Effector memory CD8-positive, alpha-beta T cell (primary cell): ENCODE measurements around the gene NPR2.

Experiments
- ATAC-seq: fragments of 150-1000 bp; cut with Tn5 transposase; replicated peaks from 2 replicates; pipeline ENCODE4 v1.10.0; 2021; ENCODE audit warnings: mild to moderate bottlenecking, moderate library complexity
- DNase-seq, 3 experiments: peaks; one replicate each; pipeline ENCODE4 v3.0.0; 2021
- H3K27ac Mint-ChIP-seq, 2 donors: one replicate each; pipeline ENCODE4 v1.8.0; 2022; ENCODE audit warnings: mild to moderate bottlenecking in 2 of 2, mixed read lengths in 2 of 2, moderate library complexity in 2 of 2
- H3K27me3 Mint-ChIP-seq, 2 donors: one replicate each; pipeline ENCODE4 v1.8.0; 2022; ENCODE audit warnings: mixed read lengths in 2 of 2
- H3K36me3 Mint-ChIP-seq: one replicate; pipeline ENCODE4 v1.8.0; 2022; ENCODE audit warnings: mild to moderate bottlenecking, moderate library complexity, mixed read lengths; ENCODE audit not compliant: insufficient read depth
- H3K4me1 Mint-ChIP-seq, 2 donors: one replicate each; pipeline ENCODE4 v1.8.0; 2022; ENCODE audit warnings: low read depth in 2 of 2, mixed read lengths in 2 of 2
- H3K4me3 Mint-ChIP-seq, 2 donors: one replicate each; pipeline ENCODE4 v1.8.0; 2022; ENCODE audit warnings: mild to moderate bottlenecking in 2 of 2, mixed read lengths in 2 of 2, moderate library complexity in 2 of 2
- H3K9me3 Mint-ChIP-seq, 2 donors: one replicate each; pipeline ENCODE4 v1.8.0; 2022; ENCODE audit warnings: mixed read lengths in 2 of 2

NPR2 gene

GRCh38 chr9:35847792-35848572 is 56.6 kb downstream of the NPR2 start:
- Mint-ChIP-seq H3K27me3 (no peaks in the 10 kb centered on the region), H3K4me1 (peaks cover 11 to 14% of the 10 kb centered on the region in 2 donors), H3K36me3 (peaks cover 6% of the 10 kb centered on the region), H3K9me3 (no peaks in the 10 kb centered on the region), H3K27ac (peak overlapping the region; percentile 44 to 49), H3K4me3 (no peak overlapping the region)
- ATAC-seq (peak; percentile 14), DNase-seq (no peak)

DNA sequence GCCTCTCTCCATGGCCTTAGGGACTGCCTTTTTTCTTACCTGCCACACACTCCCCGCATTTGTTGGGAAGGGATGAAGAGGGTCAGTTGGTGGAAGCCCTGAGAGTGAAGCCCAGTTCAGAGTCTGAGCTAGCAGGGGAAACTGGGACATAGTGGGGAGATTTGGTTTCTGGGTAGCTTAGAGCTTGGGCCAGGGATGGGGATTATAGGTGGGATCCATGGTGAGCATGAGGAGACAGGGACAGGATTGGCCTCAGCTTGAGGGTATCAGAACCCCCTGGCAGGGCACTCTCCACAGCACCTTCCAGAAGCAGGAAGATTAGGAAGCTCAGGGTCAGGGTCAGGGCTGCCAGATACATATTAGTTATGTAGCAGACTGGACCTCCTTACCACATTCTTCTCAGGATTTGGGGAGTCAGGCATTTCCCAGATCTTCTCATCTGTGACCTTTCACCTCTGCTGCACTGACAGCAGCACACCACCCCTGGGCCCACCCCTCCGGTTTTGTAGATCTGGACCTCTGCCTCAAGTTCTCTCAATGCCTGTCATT is 61.0 kb downstream of the NPR2 start:
- no peaks in the 10 kb centered on the region for H3K4me1 Mint-ChIP-seq
- DNase-seq: no peak

DNA sequence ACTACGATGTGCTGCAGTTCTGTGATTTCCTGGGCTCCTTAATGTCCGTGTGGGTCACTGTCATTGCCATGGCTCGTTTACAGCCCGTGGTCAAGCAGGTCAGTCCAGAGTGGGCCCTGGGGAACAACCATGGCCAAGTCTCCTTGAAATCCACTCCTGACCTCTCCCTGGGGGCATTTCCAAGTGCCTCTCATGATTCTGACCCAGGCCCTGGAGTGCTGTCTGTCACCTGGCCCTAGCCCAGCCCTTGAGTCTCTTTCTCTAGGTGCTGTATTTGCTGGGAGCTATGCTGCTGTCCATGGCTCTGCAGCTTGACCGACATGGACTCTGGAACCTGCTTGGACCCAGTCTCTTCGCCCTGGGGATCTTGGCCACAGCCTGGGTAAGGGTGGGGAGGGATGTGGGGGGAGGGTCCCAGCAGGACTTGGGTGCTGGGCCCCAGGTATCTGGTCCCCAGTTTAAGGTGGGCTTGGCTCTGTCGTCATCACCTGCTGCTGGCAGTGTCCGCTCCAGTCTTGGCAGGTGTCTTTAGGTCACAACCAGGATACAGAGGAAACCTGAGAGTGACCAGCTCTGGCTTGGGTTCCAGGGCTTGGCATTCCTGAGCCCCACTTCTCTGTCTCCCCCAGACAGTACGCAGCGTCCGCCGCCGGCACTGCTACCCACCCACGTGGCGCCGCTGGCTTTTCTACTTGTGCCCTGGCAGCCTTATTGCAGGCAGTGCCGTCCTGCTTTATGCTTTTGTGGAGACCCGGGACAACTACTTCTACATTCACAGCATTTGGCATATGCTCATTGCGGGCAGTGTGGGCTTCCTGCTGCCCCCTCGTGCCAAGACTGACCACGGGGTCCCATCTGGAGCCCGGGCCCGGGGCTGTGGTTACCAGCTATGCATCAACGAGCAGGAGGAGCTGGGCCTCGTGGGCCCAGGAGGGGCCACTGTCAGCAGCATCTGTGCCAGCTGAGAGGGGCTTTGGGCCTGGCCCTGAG is 61.8 kb downstream of the NPR2 start:
- Mint-ChIP-seq H3K9me3 (no peaks in the 10 kb centered on the region), H3K4me1 (no peaks in the 10 kb centered on the region), H3K4me3 (no peak overlapping the region), H3K36me3 (peaks cover 2% of the 10 kb centered on the region), H3K27me3 (peaks cover 7 to 15% of the 10 kb centered on the region in 2 donors), H3K27ac (peak overlapping the region in 1 of 2 donors; percentile 13)
- no peak for ATAC-seq
- DNase-seq: no peak

More for the DNA sequence above, 61.0 kb downstream of the NPR2 start:
- ATAC-seq: no peak
- H3K27ac Mint-ChIP-seq: no peak overlapping the region
- no peaks in the 10 kb centered on the region for H3K9me3 Mint-ChIP-seq
- H3K4me3 Mint-ChIP-seq: no peak overlapping the region
- H3K36me3 Mint-ChIP-seq: peaks cover 2% of the 10 kb centered on the region
- peaks cover 7 to 15% of the 10 kb centered on the region in 2 donors for H3K27me3 Mint-ChIP-seq

GRCh38 chr9:35854091-35854762 is 62.8 kb downstream of the NPR2 start:
- Mint-ChIP-seq H3K36me3 (no peaks in the 10 kb centered on the region), H3K4me1 (peaks cover 0 to 8% of the 10 kb centered on the region in 2 donors), H3K4me3 (no peak overlapping the region), H3K27ac (peak overlapping the region in 1 of 2 donors; percentile 13), H3K27me3 (peaks cover 7 to 15% of the 10 kb centered on the region in 2 donors), H3K9me3 (no peaks in the 10 kb centered on the region)
- no peak for DNase-seq
- ATAC-seq: no peak

DNA sequence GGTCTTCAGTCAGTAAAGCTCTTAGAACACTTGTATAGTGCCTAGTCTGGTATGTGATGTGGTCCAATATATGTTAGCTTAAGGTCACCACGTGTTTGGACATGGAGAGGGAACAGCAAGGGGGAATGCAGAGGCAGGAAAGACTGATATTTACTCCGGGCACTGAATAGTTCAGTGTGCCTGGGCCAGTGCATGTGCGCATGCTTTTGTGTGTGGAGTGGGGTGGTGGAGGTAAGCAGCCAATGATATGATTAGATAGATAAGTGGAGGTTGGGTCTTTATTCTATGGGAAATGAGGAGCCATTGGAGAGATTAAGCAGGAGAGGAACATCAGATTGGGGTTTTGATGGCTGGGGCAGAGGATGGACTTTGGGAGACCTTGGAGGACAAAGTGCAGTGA is 64.8 kb downstream of the NPR2 start:
- no peak for ATAC-seq
- no peaks in the 10 kb centered on the region for H3K9me3 Mint-ChIP-seq
- no peak overlapping the region for H3K27ac Mint-ChIP-seq
- H3K4me1 Mint-ChIP-seq: peaks cover 0 to 9% of the 10 kb centered on the region in 2 donors
- DNase-seq: no peak
- peaks cover 9 to 22% of the 10 kb centered on the region in 2 donors for H3K27me3 Mint-ChIP-seq
- no peak overlapping the region for H3K4me3 Mint-ChIP-seq
- H3K36me3 Mint-ChIP-seq: no peaks in the 10 kb centered on the region

DNA sequence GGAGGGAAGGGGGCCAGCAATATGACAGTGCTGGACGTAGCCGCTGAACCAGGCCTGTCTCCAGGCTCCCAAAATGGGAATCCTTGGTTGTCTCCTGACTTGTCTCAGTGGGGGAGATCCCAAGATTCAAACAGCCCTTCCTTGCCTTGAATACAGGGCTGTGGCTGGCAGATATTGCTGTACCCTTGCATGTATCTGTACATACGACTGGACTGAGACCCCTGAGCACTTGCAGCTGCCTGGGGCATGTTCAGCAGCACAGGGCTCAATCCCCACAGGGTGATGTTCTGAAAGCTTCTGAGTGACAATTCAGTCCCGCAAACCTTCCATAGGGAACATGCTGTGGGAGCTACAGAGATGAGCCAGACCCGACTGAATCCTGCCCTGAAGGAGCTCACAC is 65.5 kb downstream of the NPR2 start:
- peaks cover 0 to 12% of the 10 kb centered on the region in 2 donors for H3K4me1 Mint-ChIP-seq
- peaks cover 16 to 28% of the 10 kb centered on the region in 2 donors for H3K27me3 Mint-ChIP-seq
- no peaks in the 10 kb centered on the region for H3K36me3 Mint-ChIP-seq
- DNase-seq: no peak
- H3K9me3 Mint-ChIP-seq: no peaks in the 10 kb centered on the region
- H3K27ac Mint-ChIP-seq: no peak overlapping the region
- no peak for ATAC-seq
- H3K4me3 Mint-ChIP-seq: no peak overlapping the region

DNA sequence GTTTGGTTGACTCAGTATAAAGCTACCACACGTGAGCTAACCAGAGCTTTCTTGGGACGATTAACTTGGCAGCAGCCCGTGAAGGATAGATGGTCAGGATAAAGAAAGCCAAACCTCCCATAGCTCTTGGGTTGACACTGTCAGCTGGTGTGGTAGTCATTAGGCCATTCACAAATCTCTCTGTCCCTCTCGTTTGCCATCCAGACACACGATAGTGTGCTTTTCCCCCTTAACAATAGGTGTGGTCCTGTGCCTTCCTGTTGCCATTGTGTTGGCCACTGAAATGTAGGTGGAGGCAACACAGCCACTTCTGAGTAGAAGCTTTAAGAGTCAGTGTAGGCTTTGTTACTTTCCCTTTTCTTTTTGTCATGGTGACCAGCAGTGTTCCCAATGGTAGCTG is 67.1 kb downstream of the NPR2 start:
- Mint-ChIP-seq H3K9me3 (no peaks in the 10 kb centered on the region), H3K4me3 (no peak overlapping the region), H3K36me3 (no peaks in the 10 kb centered on the region), H3K4me1 (peaks cover 0 to 12% of the 10 kb centered on the region in 2 donors), H3K27me3 (peaks cover 26 to 41% of the 10 kb centered on the region in 2 donors), H3K27ac (no peak overlapping the region)
- DNase-seq (no peak), ATAC-seq (no peak)
